ENCODE results near the gene ATP6V1B1.

- no peak for TF ChIP-seq POLR2A (IDR thresholded peaks at IDR 0.05)
- TF ChIP-seq CTCF (IDR thresholded peaks at IDR 0.05): no peak
Measured at GRCh38 chr2:70961648-70961994, 25.9 kb downstream of the ATP6V1B1 start.
